Caco-2 (cell line): ENCODE results near the gene ZEB2. TPM values are rescaled to one million over a fixed set of nuclear protein-coding genes. Genes with fewer than 3 reads are reported as not detected.
A peak's percentile ranks its signal among the peaks of the same experiment; 100 is the strongest.

Experiments used
- BruUV-seq: library from RNA; stranded (reverse); fragments of 400-500 nt; replicated peaks from 2 replicates; lab custom pipeline; 2021; lab: Mats Ljungman, UMichigan
- CTCF ChIA-PET: fragments of 300-600 bp; sonication (Branson Sonifier 250); formaldehyde crosslinking; loops from one replicate; lab custom pipeline; 2022; ENCODE audit warnings: antibody characterized with exemption; lab: Charles Lee
- POLR2A ChIA-PET: fragments of 300-600 bp; sonication (Branson Sonifier 250); formaldehyde crosslinking; loops from one replicate; lab custom pipeline; 2022; ENCODE audit warnings: antibody characterized with exemption; lab: Charles Lee
- DNase-seq, 2 experiments: peaks; one replicate each; pipeline versions ENCODE4 v3.0.0 to v3.0.0-alpha.2; 2020 to 2022
- H3K27me3 ChIP-seq: replicated peaks from 2 replicates; pipeline ENCODE4 v1.6.0; 2011; ENCODE audit warnings: low read length; ENCODE audit not compliant: control insufficient read depth, insufficient read depth
- H3K36me3 ChIP-seq: 2 replicates; pipeline ENCODE4 v1.5.1; 2011; ENCODE audit warnings: low read length; ENCODE audit not compliant: control insufficient read depth, insufficient read depth
- H3K4me1 ChIP-seq: fragments of 250-450 bp; sonication (Bioruptor Pico); 2 replicates; pipeline ENCODE4 v1.5.1; 2020; ENCODE audit warnings: mild to moderate bottlenecking
- H3K4me3 ChIP-seq: 2 replicates; pipeline ENCODE4 v1.5.1; 2011; ENCODE audit warnings: low read depth, mild to moderate bottlenecking, control low read depth, low read length
- H3K9me3 ChIP-seq: fragments of 250-450 bp; sonication (Bioruptor Pico); 2 replicates; pipeline ENCODE4 v1.5.1; 2020; ENCODE audit warnings: mild to moderate bottlenecking, moderate library complexity
- H3K27ac Mint-ChIP-seq: one replicate; pipeline ENCODE4 v1.8.0; 2022; ENCODE audit warnings: mixed read lengths; ENCODE audit not compliant: unreplicated experiment
- H3K27me3 Mint-ChIP-seq: one replicate; pipeline ENCODE4 v1.8.0; 2022; ENCODE audit warnings: mixed read lengths; ENCODE audit not compliant: insufficient read depth, unreplicated experiment
- H3K36me3 Mint-ChIP-seq: one replicate; pipeline ENCODE4 v1.8.0; 2022; ENCODE audit warnings: mild to moderate bottlenecking, mixed read lengths; ENCODE audit not compliant: insufficient read depth, unreplicated experiment
- H3K4me1 Mint-ChIP-seq: one replicate; pipeline ENCODE4 v1.8.0; 2022; ENCODE audit warnings: low read depth, mixed read lengths; ENCODE audit not compliant: unreplicated experiment
- H3K4me3 Mint-ChIP-seq: one replicate; pipeline ENCODE4 v1.8.0; 2022; ENCODE audit warnings: mild to moderate bottlenecking, moderate library complexity, mixed read lengths; ENCODE audit not compliant: unreplicated experiment
- H3K9me3 Mint-ChIP-seq: one replicate; pipeline ENCODE4 v1.8.0; 2022; ENCODE audit warnings: mixed read lengths; ENCODE audit not compliant: unreplicated experiment
- CTCF ChIP-seq, 2 experiments: fragments of 200-600 bp in 1 of 2; IDR thresholded peaks; 1 replicate in 1 of 2; 2 replicates in 1 of 2; pipeline versions ENCODE4 v1.5.1 to v1.8.0; 2011 to 2022; ENCODE audit warnings: antibody characterized with exemption in 1 of 2, control low read depth in 1 of 2, inconsistent platforms in 1 of 2, low read depth in 1 of 2, low read length in 1 of 2, mild to moderate bottlenecking in 1 of 2, moderate library complexity in 1 of 2; ENCODE audit not compliant: insufficient read depth in 1 of 2, severe bottlenecking in 1 of 2, unreplicated experiment in 1 of 2
- intact Hi-C: fragments of 100-400 bp; cut with micrococcal nuclease; formaldehyde crosslinking; loops from one replicate; pipeline ENCODE4 v1.10.0; 2022; ENCODE audit not compliant: unreplicated experiment
- total RNA-seq: library from RNA; stranded (reverse); gene quantifications from 2 replicates; pipeline ENCODE4 v1.2.3, GENCODE V29; 2022

The ZEB2 gene
- total RNA-seq, 1 experiment from 2014 or later: not detected

GRCh38 chr2:144466637-144467036 lies 53.3 kb downstream of the ZEB2 start:
- H3K4me1 ChIP-seq: no peaks in the 10 kb centered on the region; the same call in 1 of the 2 replicates
- peaks cover 38% of the 10 kb centered on the region for H3K27me3 Mint-ChIP-seq
- intact Hi-C loops: no loop called here
- no peak for DNase-seq
- no peak overlapping the region for H3K4me3 Mint-ChIP-seq
- peaks cover 6% of the 10 kb centered on the region; the same call in 1 of the 2 replicates for H3K9me3 ChIP-seq
- peaks cover 9% of the 10 kb centered on the region for H3K9me3 Mint-ChIP-seq
- ChIA-PET POLR2A (no interaction called here), CTCF (no interaction called here)
- H3K27ac Mint-ChIP-seq: no peak overlapping the region
- H3K4me1 Mint-ChIP-seq: no peaks in the 10 kb centered on the region
- H3K27me3 ChIP-seq: peaks cover 11% of the 10 kb centered on the region
- no TSS peak for BruUV-seq
- H3K36me3 ChIP-seq: no peaks in the 10 kb centered on the region
- TF ChIP-seq CTCF (IDR thresholded peaks at IDR 0.05; ENCODE audit: insufficient read depth in 1 of 2, low read depth in 1 of 2, low read length in 1 of 2, severe bottlenecking in 1 of 2, unreplicated experiment in 1 of 2): no peak
- H3K36me3 Mint-ChIP-seq: no peaks in the 10 kb centered on the region
- H3K4me3 ChIP-seq: no peak overlapping the region

DNA sequence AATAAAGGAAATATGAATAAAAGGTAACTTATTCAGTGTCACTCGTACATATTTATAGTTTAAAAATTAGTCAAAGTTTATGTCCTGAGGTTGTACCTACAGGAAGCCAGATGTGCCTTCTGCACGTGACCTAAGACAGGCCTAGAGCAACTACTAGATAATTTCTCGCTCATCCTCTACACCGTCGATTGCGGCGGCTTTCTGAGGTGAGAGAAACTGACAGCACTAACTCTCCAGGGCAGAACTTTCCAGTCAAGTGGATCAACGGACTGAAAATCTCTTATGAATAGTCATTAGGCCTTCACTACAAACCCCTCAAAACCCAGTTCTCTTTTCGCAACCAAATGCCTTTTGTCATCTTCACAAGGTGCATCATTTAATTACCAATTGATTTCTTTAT lies 54.2 kb downstream of the ZEB2 start:
- Mint-ChIP-seq H3K27me3 (peaks cover 41% of the 10 kb centered on the region), H3K27ac (no peak overlapping the region), H3K4me3 (no peak overlapping the region), H3K36me3 (no peaks in the 10 kb centered on the region), H3K4me1 (no peaks in the 10 kb centered on the region), H3K9me3 (peaks cover 9% of the 10 kb centered on the region)
- peaks cover 13% of the 10 kb centered on the region for H3K27me3 ChIP-seq
- POLR2A ChIA-PET: no interaction called here
- peaks cover 6% of the 10 kb centered on the region; the same call in 1 of the 2 replicates for H3K9me3 ChIP-seq
- DNase-seq: no peak
- H3K4me3 ChIP-seq: no peak overlapping the region
- no peaks in the 10 kb centered on the region for H3K36me3 ChIP-seq
- CTCF ChIA-PET: no interaction called here
- no TSS peak for BruUV-seq
- intact Hi-C loops: no loop called here
- no peak for TF ChIP-seq CTCF (IDR thresholded peaks at IDR 0.05; ENCODE audit: insufficient read depth in 1 of 2, low read depth in 1 of 2, low read length in 1 of 2, severe bottlenecking in 1 of 2, unreplicated experiment in 1 of 2)
- H3K4me1 ChIP-seq: no peaks in the 10 kb centered on the region; the same call in 1 of the 2 replicates

GRCh38 chr2:144464730-144465129 lies 55.2 kb downstream of the ZEB2 start:
- Mint-ChIP-seq H3K4me1 (no peaks in the 10 kb centered on the region), H3K27ac (no peak overlapping the region), H3K4me3 (no peak overlapping the region), H3K9me3 (peaks cover 9% of the 10 kb centered on the region), H3K36me3 (no peaks in the 10 kb centered on the region), H3K27me3 (peaks cover 44% of the 10 kb centered on the region)
- no peaks in the 10 kb centered on the region for H3K4me1 ChIP-seq
- H3K36me3 ChIP-seq: no peaks in the 10 kb centered on the region
- H3K4me3 ChIP-seq: no peak overlapping the region
- H3K9me3 ChIP-seq: peaks cover 6% of the 10 kb centered on the region; the same call in 1 of the 2 replicates
- intact Hi-C loops: no loop called here
- peaks cover 13% of the 10 kb centered on the region for H3K27me3 ChIP-seq
- no TSS peak for BruUV-seq
- DNase-seq: peak in 1 of 2 experiments; percentile 50
- ChIA-PET POLR2A (no interaction called here), CTCF (no interaction called here)
- TF ChIP-seq CTCF (IDR thresholded peaks at IDR 0.05; ENCODE audit: insufficient read depth in 1 of 2, low read depth in 1 of 2, low read length in 1 of 2, severe bottlenecking in 1 of 2, unreplicated experiment in 1 of 2): no peak
